K562 (cell line): ENCODE measurements around the gene TPGS1. TPM values are rescaled to one million over a fixed set of nuclear protein-coding genes. Genes with fewer than 3 reads are reported as not detected.

Experiments used
- ARID2 ChIP-seq: fragments of 450-650 bp; IDR thresholded peaks from 2 replicates; pipeline ENCODE4 v1.6.1; 2017; ENCODE audit warnings: antibody characterized with exemption, mild to moderate bottlenecking
- FIP1L1 ChIP-seq: fragments of 200-400 bp; formaldehyde crosslinking; IDR thresholded peaks from 2 replicates; pipeline ENCODE4 v1.6.1; 2018; ENCODE audit warnings: mild to moderate bottlenecking, low read depth, low read length; ENCODE audit not compliant: poor library complexity, severe bottlenecking
- GABPB2 ChIP-seq: fragments of 250-450 bp; sonication (Bioruptor Pico); conservative IDR thresholded peaks from 2 replicates; pipeline ENCODE4 v1.5.1; 2021; ENCODE audit warnings: mild to moderate bottlenecking
- GTF2A2 ChIP-seq: IDR thresholded peaks from 2 replicates; pipeline ENCODE4 v1.6.1; 2016; ENCODE audit warnings: mild to moderate bottlenecking, missing genetic modification characterization, missing compliant biosample characterization
- HMGN3 ChIP-seq: IDR thresholded peaks from 2 replicates; pipeline ENCODE4 v1.6.1; 2011; ENCODE audit warnings: borderline replicate concordance, low read depth, mild to moderate bottlenecking, mixed read lengths, low read length; ENCODE audit not compliant: insufficient read length; ENCODE audit errors: extremely low read depth
- MCM5 ChIP-seq: fragments of 450-650 bp; IDR thresholded peaks from 2 replicates; pipeline ENCODE4 v1.6.1; 2016; ENCODE audit warnings: low read depth
- MXI1 ChIP-seq: IDR thresholded peaks from 2 replicates; pipeline ENCODE4 v1.6.1; 2011; ENCODE audit warnings: low read depth, mild to moderate bottlenecking, improper control_type of control experiment, low read length
- NCOA4 ChIP-seq: fragments of 450-650 bp; IDR thresholded peaks from 2 replicates; pipeline ENCODE4 v1.6.1; 2018; ENCODE audit warnings: mild to moderate bottlenecking; ENCODE audit not compliant: partially characterized antibody
- NCOR1 ChIP-seq: fragments of 450-650 bp; IDR thresholded peaks from 2 replicates; pipeline ENCODE4 v1.6.1; 2016; ENCODE audit warnings: mild to moderate bottlenecking, moderate library complexity
- NEUROD1 ChIP-seq: fragments of 150-350 bp; IDR thresholded peaks from 2 replicates; pipeline ENCODE4 v1.6.1; 2014; ENCODE audit warnings: borderline replicate concordance, low read length, low read depth; ENCODE audit not compliant: partially characterized antibody
- NR0B1 ChIP-seq: fragments of 450-650 bp; IDR thresholded peaks from one replicate; pipeline ENCODE4 v1.6.1; 2018; ENCODE audit warnings: mild to moderate bottlenecking, moderate library complexity; ENCODE audit not compliant: partially characterized antibody
- PML ChIP-seq: IDR thresholded peaks from 2 replicates; pipeline ENCODE4 v1.6.1; 2012; ENCODE audit warnings: low read length, inconsistent platforms
- RNF2 ChIP-seq: sonication (generic); IDR thresholded peaks from 2 replicates; pipeline ENCODE4 v1.6.1; 2016
- SAFB ChIP-seq: fragments of 200-400 bp; formaldehyde crosslinking; IDR thresholded peaks from 2 replicates; pipeline ENCODE4 v1.6.1; 2017; ENCODE audit warnings: low read depth, low read length, borderline replicate concordance
- SIN3B ChIP-seq: fragments of 450-650 bp; IDR thresholded peaks from 2 replicates; pipeline ENCODE4 v1.6.1; 2017; ENCODE audit warnings: low read depth, mild to moderate bottlenecking, moderate library complexity
- SMARCA4 ChIP-seq: fragments of 450-650 bp; IDR thresholded peaks from 2 replicates; pipeline ENCODE4 v1.6.1; 2016
- STAT5B ChIP-seq: fragments of 250-450 bp; sonication (Bioruptor Pico); IDR thresholded peaks from 2 replicates; pipeline ENCODE4 v1.8.0; 2021; ENCODE audit warnings: mild to moderate bottlenecking, inconsistent platforms
- TAF15 ChIP-seq: fragments of 200-400 bp; formaldehyde crosslinking; IDR thresholded peaks from 2 replicates; pipeline ENCODE4 v1.6.1; 2017; ENCODE audit warnings: mild to moderate bottlenecking, low read depth, low read length, moderate library complexity
- TRIM24 ChIP-seq, 2 experiments: fragments of 450-650 bp; IDR thresholded peaks; 2 replicates each; pipeline ENCODE4 v1.6.1; 2016
- ZBTB17 ChIP-seq: fragments of 450-650 bp; formaldehyde crosslinking; IDR thresholded peaks from 2 replicates; pipeline ENCODE4 v1.4.0; 2020; ENCODE audit warnings: mild to moderate bottlenecking
- ZBTB2 ChIP-seq: fragments of 450-650 bp; IDR thresholded peaks from 2 replicates; pipeline ENCODE4 v1.6.1; 2016; ENCODE audit warnings: antibody characterized with exemption
- ZFP30 ChIP-seq: fragments of 250-450 bp; sonication (Bioruptor Pico); IDR thresholded peaks from 2 replicates; pipeline ENCODE4 v1.8.0; 2022; ENCODE audit warnings: moderate library complexity, mild to moderate bottlenecking, inconsistent platforms, borderline replicate concordance
- ZFP36 ChIP-seq: fragments of 150-350 bp; IDR thresholded peaks from 2 replicates; pipeline ENCODE4 v1.6.1; 2018; ENCODE audit warnings: low read length, low read depth; ENCODE audit not compliant: partially characterized antibody
- ZNF124 ChIP-seq: sonication (generic); formaldehyde crosslinking; IDR thresholded peaks from 2 replicates; pipeline ENCODE4 v1.8.1; 2022; ENCODE audit warnings: missing genetic modification reagents
- ZNF239 ChIP-seq: fragments of 250-450 bp; sonication (Bioruptor Pico); IDR thresholded peaks from 2 replicates; pipeline ENCODE4 v1.4.0; 2020; ENCODE audit warnings: mild to moderate bottlenecking
- ZNF445 ChIP-seq: fragments of 250-450 bp; sonication (Bioruptor Pico); IDR thresholded peaks from 2 replicates; pipeline ENCODE4 v1.4.0; 2020; ENCODE audit warnings: low read depth, mild to moderate bottlenecking, moderate library complexity
- ZNF75A ChIP-seq: fragments of 450-650 bp; formaldehyde crosslinking; IDR thresholded peaks from 2 replicates; pipeline ENCODE4 v1.4.0; 2020; ENCODE audit warnings: mild to moderate bottlenecking
- polyA plus RNA-seq, 8 experiments: library from polyadenylated mRNA; depleted of rRNA in 4 of 8; stranded (reverse) in 5 of 8; unstranded in 3 of 8; fragments of >200 nt; fragmentation: Nextera tagmentation in 2 of 8; fragmentation: Illumina TruSeq in 1 of 8; extraction: Ambion mirVana in 2 of 8; extraction: Trizol in 1 of 8; gene quantifications; 2 replicates each; pipeline versions ENCODE4 v1.2.1 to v1.2.3, GENCODE V29; 2011 to 2014; ENCODE audit warnings: inconsistent platforms in 1 of 8, missing spikeins in 1 of 8
- total RNA-seq, 7 experiments: library from RNA; depleted of rRNA in 6 of 7; stranded (reverse); fragments of >200 nt in 6 of 7; fragmentation: Illumina TruSeq in 2 of 7; extraction: Trizol in 2 of 7; gene quantifications; 2 replicates each; pipeline versions ENCODE4 v1.2.1 to v1.2.3, GENCODE V29; 2011 to 2021; ENCODE audit warnings: low replicate concordance in 1 of 7
- TF ChIP-seq, protein P1 (sequence below): fragments of 250-450 bp; sonication (Bioruptor Pico); IDR thresholded peaks from 2 replicates; pipeline ENCODE4 v1.4.0; 2020; ENCODE audit warnings: mild to moderate bottlenecking, moderate library complexity

Gene TPGS1
- total and polyA plus RNA-seq, 9 of the 15 experiments (the other 6 are each of a cell fraction or from before 2014, with no cell fraction given), result 0.30 to 31.6 (median 1.2) TPM; not detected in 2

GRCh38 chr19:461721-462551 lies 45.4 kb upstream of the TPGS1 start (continued):
- TF ChIP-seq HMGN3 (peak; percentile 65), NCOA4 (no peak), MXI1 (no peak), ZNF75A (CRISPR knock-in tag) (no peak), NR0B1 (no peak), ZFP30 (CRISPR knock-in tag) (no peak), NEUROD1 (no peak), SMARCA4 (no peak), TAF15 (no peak), TRIM24 (IDR thresholded peaks at IDR 0.05) (peak in 1 of 2 experiments; percentile 23; a peak in 1 of 4 replicates), ZFP36 (no peak), FIP1L1 (no peak), ZNF445 (no peak), ZNF124 (CRISPR knock-in tag) (no peak), ZBTB2 (0 out of 2 replicates have a peak, but pooled peaks have one; percentile 30), PML (no peak), ZNF239 (no peak), NCOR1 (no peak), SAFB (peak; percentile 96), GABPB2 (CRISPR knock-in tag) (no peak), MCM5 (no peak), STAT5B (CRISPR knock-in tag) (no peak), ARID2 (no peak), GTF2A2 (tag) (no peak), ZBTB17 (CRISPR knock-in tag) (no peak), SIN3B (no peak), RNF2 (no peak)
- TF ChIP-seq, protein P1, sequence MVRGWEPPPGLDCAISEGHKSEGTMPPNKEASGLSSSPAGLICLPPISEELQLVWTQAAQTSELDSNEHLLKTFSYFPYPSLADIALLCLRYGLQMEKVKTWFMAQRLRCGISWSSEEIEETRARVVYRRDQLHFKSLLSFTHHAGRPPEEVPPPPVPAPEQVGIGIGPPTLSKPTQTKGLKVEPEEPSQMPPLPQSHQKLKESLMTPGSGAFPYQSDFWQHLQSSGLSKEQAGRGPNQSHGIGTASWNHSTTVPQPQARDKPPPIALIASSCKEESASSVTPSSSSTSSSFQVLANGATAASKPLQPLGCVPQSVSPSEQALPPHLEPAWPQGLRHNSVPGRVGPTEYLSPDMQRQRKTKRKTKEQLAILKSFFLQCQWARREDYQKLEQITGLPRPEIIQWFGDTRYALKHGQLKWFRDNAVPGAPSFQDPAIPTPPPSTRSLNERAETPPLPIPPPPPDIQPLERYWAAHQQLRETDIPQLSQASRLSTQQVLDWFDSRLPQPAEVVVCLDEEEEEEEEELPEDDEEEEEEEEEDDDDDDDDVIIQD (CRISPR knock-in tag), result no peak
